DMS53 treated with DMSO at 0.1 percent for 48 hours (cell line): ENCODE results near the gene EDN1.

Source experiments
- DNase-seq: peaks from one replicate; lab custom pipeline; 2025; ENCODE audit not compliant: unreplicated experiment; lab: John Stamatoyannopoulos, UW

EDN1 gene

DNA sequence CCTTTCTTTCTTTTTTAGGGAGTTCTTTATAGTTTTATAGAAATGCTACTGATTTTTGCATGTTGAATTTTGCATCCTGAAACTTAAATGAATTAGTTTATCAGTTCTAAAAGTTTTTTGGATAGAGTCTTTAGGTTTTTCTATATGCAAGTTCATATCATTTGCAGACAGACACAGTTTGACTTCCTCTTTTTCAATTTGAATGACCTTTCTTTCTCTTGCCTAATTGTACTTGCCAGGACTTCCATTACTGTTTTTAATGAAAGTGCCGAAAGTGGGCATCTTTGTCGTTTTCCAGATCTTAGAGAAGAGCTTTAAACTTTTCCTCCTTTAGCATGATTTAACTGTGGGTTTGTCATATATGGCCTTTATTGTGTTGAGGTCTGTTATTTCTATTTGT lies 21.1 kb upstream of the EDN1 start:
- DNase-seq = no peak

DNA sequence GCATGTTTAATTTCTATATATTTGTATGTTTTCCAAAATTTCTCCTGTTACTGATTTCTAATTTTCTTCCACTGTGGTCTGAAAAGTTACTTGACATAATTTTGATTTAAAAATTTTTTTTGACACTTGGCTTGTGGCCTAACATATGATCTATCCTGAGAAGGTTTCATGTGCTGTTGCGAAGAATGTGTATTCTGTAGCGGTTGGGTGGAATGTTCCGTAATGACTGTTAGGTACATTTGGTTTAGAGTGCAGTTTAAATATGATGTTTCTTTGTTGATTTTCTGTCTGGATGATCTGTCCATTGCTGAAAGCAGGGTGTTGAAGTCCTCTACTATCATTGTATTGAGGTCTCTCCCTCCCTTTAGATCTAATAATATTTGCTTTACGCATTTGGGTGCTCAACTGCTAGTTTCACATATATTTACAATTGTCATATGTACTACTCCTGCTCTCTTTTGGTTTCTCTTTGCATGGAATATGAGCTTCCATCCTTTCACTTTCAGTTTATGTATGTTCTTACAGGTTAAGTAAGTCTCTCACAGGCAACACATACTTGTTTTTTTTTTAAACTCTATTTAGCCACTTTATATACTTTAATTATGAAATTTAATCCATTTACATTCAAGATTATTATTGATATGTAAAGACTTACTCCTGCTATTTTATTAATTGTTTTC lies 19.5 kb upstream of the EDN1 start:
- no peak for DNase-seq

- DNase-seq = no peak
Observed at GRCh38 chr6:12271594-12271993, 18.6 kb upstream of the EDN1 start.

GRCh38 chr6:12271997-12272396 lies 18.2 kb upstream of the EDN1 start:
- DNase-seq = no peak

DNA sequence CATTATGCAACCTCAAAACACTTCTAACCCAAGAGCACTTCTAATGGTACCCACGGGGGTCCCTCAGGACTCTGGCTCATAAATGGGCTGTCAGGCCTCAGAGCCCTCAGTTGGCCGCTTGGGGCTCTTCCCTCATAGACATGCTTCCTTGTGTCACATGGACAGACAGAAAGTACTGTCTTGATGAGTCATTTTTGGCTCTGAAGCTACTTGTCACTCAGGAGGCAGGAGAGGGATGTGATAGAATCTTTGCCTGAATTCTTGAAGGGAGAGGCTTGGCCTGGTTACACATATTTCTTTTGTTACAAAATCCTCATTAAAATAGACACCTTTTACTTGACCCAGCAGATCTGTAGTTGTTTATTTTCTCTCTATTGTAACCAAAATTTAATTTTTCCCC lies 15.1 kb upstream of the EDN1 start:
- DNase-seq = no peak

GRCh38 chr6:12276930-12277315 lies 13.2 kb upstream of the EDN1 start:
- DNase-seq = no peak

GRCh38 chr6:12277386-12277785 lies 12.8 kb upstream of the EDN1 start:
- no peak for DNase-seq

DNA sequence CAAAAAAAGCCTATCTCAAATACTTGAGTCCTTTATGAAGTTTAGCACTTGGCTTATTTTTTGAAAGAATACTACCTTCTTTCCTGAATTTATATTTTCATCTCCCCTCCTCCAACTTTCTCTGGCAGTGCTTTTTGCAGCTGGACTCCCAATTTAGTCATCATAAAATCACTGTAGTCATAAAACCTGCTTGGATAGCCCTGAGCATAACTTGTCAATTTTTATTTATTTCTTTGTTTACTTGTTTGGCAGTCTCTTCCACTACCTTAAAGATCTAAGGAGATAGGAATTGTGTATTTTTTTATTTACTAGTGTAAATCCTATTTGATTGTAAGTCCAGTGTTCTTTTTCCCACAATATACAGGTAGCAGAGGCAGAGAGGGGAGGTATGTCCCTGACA lies 11.2 kb upstream of the EDN1 start:
- no peak for DNase-seq

DNA sequence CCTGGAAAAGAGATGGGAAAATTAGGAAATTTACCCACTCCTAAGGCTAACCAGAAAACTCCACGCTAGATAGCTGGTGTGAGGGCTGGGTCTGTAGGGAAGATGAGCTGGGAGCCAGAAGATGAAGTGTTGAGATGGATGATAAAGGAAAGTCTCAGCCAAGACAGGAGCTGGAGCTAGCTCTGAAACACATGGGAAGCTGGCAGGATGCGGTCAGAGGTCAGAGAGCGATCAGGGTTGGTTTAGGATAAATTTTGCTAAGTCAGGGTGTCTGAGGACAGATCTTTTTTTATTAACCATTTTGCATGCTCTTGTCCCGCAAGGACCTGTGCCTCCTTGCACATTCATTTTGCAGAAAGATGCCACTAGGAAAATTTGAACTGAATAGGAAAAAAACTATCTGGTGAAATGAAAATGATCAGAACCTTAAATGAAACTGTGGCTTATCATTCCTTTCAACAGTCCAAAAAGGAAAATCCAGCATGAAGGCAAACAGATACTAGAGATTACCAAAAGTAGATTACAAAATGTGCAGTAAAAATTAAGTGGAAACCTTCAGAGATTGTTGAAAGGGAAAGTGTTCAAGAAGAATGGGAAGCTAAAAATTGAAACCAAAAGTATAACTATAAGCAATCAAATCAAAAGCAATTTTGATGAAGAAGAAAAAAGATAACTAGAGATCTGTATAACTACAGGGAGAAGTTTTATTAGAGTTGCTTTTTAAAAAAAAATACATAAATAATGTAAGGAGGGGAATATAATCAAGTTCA lies 10.7 kb upstream of the EDN1 start:
- DNase-seq = no peak

DNA sequence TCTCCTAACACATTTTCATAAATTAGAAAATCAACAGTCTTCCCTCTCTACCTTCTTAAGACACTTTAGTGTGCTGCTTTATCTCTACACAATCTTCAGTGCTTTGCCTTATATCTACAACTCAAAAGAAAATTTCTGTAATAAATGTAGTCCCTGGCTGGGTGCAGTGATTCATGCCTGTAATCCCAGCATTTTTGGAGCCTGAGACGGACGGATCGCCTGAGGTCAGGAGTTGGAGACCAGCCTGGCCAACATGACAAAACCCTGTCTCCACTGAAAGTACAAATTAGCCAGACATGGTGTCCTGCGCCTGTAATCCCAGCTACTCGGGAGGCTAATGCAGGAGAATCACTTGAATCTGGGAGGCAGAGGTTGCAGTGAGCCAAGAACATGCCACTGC lies 9.7 kb upstream of the EDN1 start:
- no peak for DNase-seq

DNA sequence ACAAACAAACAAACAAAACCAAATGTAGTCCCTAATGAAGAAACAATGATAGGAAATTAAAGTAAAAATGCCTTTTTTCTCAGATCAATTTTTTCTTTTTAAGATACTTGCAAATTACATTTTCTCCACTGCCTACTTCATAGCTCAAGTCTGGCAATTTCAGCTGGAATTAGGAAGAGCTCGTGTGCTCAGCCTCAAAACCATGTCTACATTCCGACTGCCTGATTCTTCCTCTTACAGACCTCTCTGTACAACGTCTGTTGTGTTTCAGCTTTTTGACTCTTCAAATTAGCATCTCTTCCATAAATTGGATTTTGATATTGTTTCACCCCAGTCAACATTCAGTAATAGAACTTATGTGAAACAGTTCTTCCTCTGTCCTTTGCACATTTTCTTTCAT lies 9.3 kb upstream of the EDN1 start:
- DNase-seq = no peak

DNA sequence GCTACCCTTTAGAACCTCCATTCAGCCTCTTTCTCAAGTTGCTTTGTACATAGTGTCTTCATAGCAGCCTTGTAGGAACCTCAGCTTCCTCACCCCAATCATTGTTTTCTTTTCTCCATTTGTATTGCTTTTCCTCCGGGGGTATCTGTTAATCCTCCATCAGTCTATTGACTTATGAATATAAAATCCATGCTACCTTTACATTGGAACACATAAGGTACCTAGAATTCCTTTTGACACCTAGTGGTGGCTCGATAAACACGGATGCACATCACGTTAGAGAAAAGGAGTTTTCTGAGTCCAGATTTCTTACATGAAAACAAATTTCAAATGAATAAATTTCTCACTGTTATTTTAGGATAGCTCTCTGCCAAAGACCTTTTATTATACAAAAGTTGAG lies 6.3 kb upstream of the EDN1 start:
- no peak for DNase-seq

GRCh38 chr6:12286373-12287110 lies 3.6 kb upstream of the EDN1 start:
- no peak for DNase-seq

- DNase-seq = peak; percentile 36
Observed at GRCh38 chr6:12288211-12288618, 1.9 kb upstream of the EDN1 start.

GRCh38 chr6:12288914-12289313 lies 1.2 kb upstream of the EDN1 start:
- DNase-seq = peak; percentile 20

DNA sequence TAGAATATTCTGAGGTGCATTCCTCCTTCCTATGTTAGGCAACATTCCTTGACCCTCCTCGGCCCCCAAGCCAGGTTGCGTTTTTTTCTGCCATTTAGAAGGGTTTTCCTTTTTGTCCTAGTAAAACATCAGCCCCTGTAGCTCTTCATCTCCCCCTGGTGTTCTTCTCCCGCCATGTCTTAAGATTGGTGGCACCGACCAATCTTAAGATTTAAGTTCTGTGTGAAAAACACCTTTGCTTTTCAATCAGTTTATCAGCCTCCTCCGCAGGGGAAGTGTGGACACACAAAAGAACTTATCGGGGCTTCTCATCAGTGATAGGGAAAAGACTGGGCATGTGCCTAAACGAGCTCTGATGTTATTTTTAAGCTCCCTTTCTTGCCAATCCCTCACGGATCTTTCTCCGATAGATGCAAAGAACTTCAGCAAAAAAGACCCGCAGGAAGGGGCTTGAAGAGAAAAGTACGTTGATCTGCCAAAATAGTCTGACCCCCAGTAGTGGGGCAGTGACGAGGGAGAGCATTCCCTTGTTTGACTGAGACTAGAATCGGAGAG lies 719 bp upstream of the EDN1 start:
- peak; percentile 29 for DNase-seq

GRCh38 chr6:12291071-12291838 lies 1.1 kb downstream of the EDN1 start:
- DNase-seq = no peak

DNA sequence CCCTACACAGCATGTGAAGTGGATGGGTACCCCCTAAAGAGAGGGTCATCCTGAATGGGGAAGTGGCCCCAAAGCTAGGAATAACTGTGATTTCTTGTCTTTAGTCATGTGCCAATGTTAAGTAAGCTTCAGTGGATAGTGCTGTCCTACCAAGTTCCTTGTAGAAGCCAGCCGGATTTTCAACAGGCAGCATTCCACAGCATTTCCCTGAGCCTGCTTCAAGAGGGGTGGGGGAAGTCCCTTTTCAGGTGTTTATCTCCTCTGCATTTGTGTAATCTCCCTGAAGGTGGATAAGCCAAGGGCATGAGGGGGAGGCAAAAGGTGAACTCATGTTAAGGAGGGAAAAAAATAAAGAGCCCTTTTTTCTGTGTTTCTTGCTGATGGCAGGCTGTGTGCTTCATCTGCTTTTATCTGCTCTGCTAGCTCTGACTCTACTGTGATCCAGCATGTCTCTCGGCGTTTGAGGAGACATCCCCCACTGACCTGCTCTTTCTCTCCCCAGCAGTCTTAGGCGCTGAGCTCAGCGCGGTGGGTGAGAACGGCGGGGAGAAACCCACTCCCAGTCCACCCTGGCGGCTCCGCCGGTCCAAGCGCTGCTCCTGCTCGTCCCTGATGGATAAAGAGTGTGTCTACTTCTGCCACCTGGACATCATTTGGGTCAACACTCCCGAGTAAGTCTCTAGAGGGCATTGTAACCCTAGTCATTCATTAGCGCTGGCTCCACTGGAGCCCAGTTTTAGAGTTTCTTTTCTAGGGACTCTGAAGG lies 1.9 kb downstream of the EDN1 start:
- peak; percentile 58 for DNase-seq

GRCh38 chr6:12293235-12293930 lies 3.2 kb downstream of the EDN1 start:
- no peak for DNase-seq
